Measurements from ENCODE around the gene ASB7. TPM values are rescaled to one million over a fixed set of nuclear protein-coding genes. Genes with fewer than 3 reads are reported as not detected.

The ASB7 gene
- total RNA-seq, 4 donors from 2014 or later: 11.4 to 12.7 (median 12.1) TPM

- TF ChIP-seq EP300 (IDR thresholded peaks at IDR 0.05) (no peak), CTCF (IDR thresholded peaks at IDR 0.05) (no peak), POLR2A (IDR thresholded peaks at IDR 0.05) (no peak)
- DNase-seq (ENCODE audit: low spot score in 2 of 2): no peak
- Histone ChIP-seq H3K4me1 (no peaks in the 10 kb centered on the region), H3K36me3 (peaks cover 0 to 70% (median 5%) of the 10 kb centered on the region in 3 donors), H3K27me3 (no peaks in the 10 kb centered on the region), H3K27ac (no peak overlapping the region), H3K4me3 (no peak overlapping the region), H3K9me3 (no peaks in the 10 kb centered on the region)
- WGBS, 2 donors: 40 to 53% methylated on average over 5 of the region's 5 CpGs
These were observed 13.4 kb downstream of the ASB7 start for GRCh38 chr15:100615801-100616200.

- DNase-seq (ENCODE audit: low spot score in 2 of 2): no peak
- Histone ChIP-seq H3K27me3 (no peaks in the 10 kb centered on the region), H3K36me3 (peaks cover 0 to 62% (median 0%) of the 10 kb centered on the region in 3 donors), H3K4me3 (no peak overlapping the region), H3K4me1 (no peaks in the 10 kb centered on the region), H3K27ac (no peak overlapping the region), H3K9me3 (no peaks in the 10 kb centered on the region)
- TF ChIP-seq EP300 (IDR thresholded peaks at IDR 0.05) (no peak), POLR2A (IDR thresholded peaks at IDR 0.05) (no peak), CTCF (IDR thresholded peaks at IDR 0.05) (no peak)
- WGBS, 2 donors: 89 to 93% methylated on average over 2 of the region's 2 CpGs
These were observed 14.3 kb downstream of the ASB7 start for GRCh38 chr15:100616700-100617099.

- H3K4me3 ChIP-seq: no peak overlapping the region
- no peak for TF ChIP-seq POLR2A (IDR thresholded peaks at IDR 0.05)
- TF ChIP-seq EP300 (IDR thresholded peaks at IDR 0.05): no peak
- DNase-seq (ENCODE audit: low spot score in 2 of 2): no peak
- H3K36me3 ChIP-seq: peaks cover 0 to 20% (median 0%) of the 10 kb centered on the region in 3 donors
- H3K9me3 ChIP-seq: no peaks in the 10 kb centered on the region
- H3K27ac ChIP-seq: no peak overlapping the region
- H3K27me3 ChIP-seq: no peaks in the 10 kb centered on the region
- 83 to 84% methylated on average over 5 of the region's 5 CpGs for WGBS, 2 donors
- H3K4me1 ChIP-seq: no peaks in the 10 kb centered on the region
These were observed 20.9 kb downstream of the ASB7 start for GRCh38 chr15:100623301-100623700.

- H3K27ac ChIP-seq: no peak overlapping the region
- no peak overlapping the region for H3K4me3 ChIP-seq
- no peaks in the 10 kb centered on the region for H3K9me3 ChIP-seq
- TF ChIP-seq POLR2A (IDR thresholded peaks at IDR 0.05) (no peak), CTCF (IDR thresholded peaks at IDR 0.05) (peak; percentile 71 to 86 (median 82))
- DNase-seq (ENCODE audit: low spot score in 2 of 2): peak; percentile 46 to 75
- peaks cover 0 to 32% (median 0%) of the 10 kb centered on the region in 3 donors for H3K36me3 ChIP-seq
- H3K27me3 ChIP-seq: no peaks in the 10 kb centered on the region
- 30 to 36% methylated on average over 6 of the region's 6 CpGs for WGBS, 2 donors
- H3K4me1 ChIP-seq: peaks cover 0 to 3% (median 0%) of the 10 kb centered on the region in 4 donors
These were observed 25.5 kb downstream of the ASB7 start for GRCh38 chr15:100627789-100628395.

GRCh38 chr15:100628746-100629145 is 26.4 kb downstream of the ASB7 start:
- 60 to 62% methylated on average over 3 of the region's 3 CpGs for WGBS, 2 donors
- H3K27me3 ChIP-seq: no peaks in the 10 kb centered on the region

More at GRCh38 chr15:100628746-100629145, 26.4 kb downstream of the ASB7 start:
- peaks cover 0 to 3% (median 0%) of the 10 kb centered on the region in 4 donors for H3K4me1 ChIP-seq
- H3K4me3 ChIP-seq: no peak overlapping the region
- peaks cover 0 to 32% (median 0%) of the 10 kb centered on the region in 3 donors for H3K36me3 ChIP-seq
- no peak overlapping the region for H3K27ac ChIP-seq
- TF ChIP-seq CTCF (IDR thresholded peaks at IDR 0.05): no peak
- no peak for TF ChIP-seq POLR2A (IDR thresholded peaks at IDR 0.05)
- TF ChIP-seq EP300 (IDR thresholded peaks at IDR 0.05): no peak
- H3K9me3 ChIP-seq: no peaks in the 10 kb centered on the region
- no peak for DNase-seq (ENCODE audit: low spot score in 2 of 2)
